Type B pancreatic cell (in vitro differentiated cells): ENCODE measurements around the gene PTPRT. TPM values are rescaled to one million over a fixed set of nuclear protein-coding genes. Genes with fewer than 3 reads are reported as not detected.

Experiments
- DNase-seq: peaks from one replicate; pipeline ENCODE4 v3.0.0; 2021; ENCODE audit warnings: mixed read lengths; ENCODE audit not compliant: unreplicated experiment; ENCODE audit errors: extremely low spot score
- H3K27ac Mint-ChIP-seq: 2 replicates; pipeline ENCODE4 v1.8.0; 2021; ENCODE audit warnings: mild to moderate bottlenecking, mixed read lengths
- H3K27me3 Mint-ChIP-seq: 2 replicates; pipeline ENCODE4 v1.8.0; 2021; ENCODE audit warnings: mixed read lengths
- H3K36me3 Mint-ChIP-seq: 2 replicates; pipeline ENCODE4 v1.8.0; 2021; ENCODE audit warnings: mixed read lengths
- H3K4me1 Mint-ChIP-seq: one replicate; pipeline ENCODE4 v1.8.0; 2021; ENCODE audit warnings: mixed read lengths; ENCODE audit not compliant: unreplicated experiment
- H3K4me3 Mint-ChIP-seq: 2 replicates; pipeline ENCODE4 v1.8.0; 2021; ENCODE audit warnings: mild to moderate bottlenecking, mixed read lengths
- H3K9me3 Mint-ChIP-seq: 2 replicates; pipeline ENCODE4 v1.8.0; 2021; ENCODE audit warnings: mixed read lengths
- CTCF ChIP-seq: fragments of 200-600 bp; sonication (generic); conservative IDR thresholded peaks from 2 replicates; pipeline ENCODE4 v1.5.0; 2021; ENCODE audit warnings: antibody characterized with exemption, mild to moderate bottlenecking
- total RNA-seq: library from RNA; stranded (reverse); gene quantifications from 2 replicates; pipeline ENCODE4 v1.2.1, GENCODE V29; 2021; ENCODE audit warnings: low replicate concordance

The PTPRT gene
- total RNA-seq, 1 donor from 2014 or later = 7.0 TPM

GRCh38 chr20:42258564-42259302, 931.0 kb downstream of the PTPRT start:
- Mint-ChIP-seq H3K4me1 (peaks cover 14% of the 10 kb centered on the region), H3K4me3 (peak overlapping the region; percentile 0), H3K27me3 (peaks cover 41% of the 10 kb centered on the region), H3K9me3 (no peaks in the 10 kb centered on the region), H3K27ac (peak overlapping the region; percentile 10), H3K36me3 (no peaks in the 10 kb centered on the region)
- no peak for DNase-seq
- no peak for TF ChIP-seq CTCF

GRCh38 chr20:42255821-42256220, 933.9 kb downstream of the PTPRT start:
- no peaks in the 10 kb centered on the region for H3K9me3 Mint-ChIP-seq
- TF ChIP-seq CTCF = no peak
- no peak for DNase-seq
- no peak overlapping the region for H3K4me3 Mint-ChIP-seq
- no peak overlapping the region for H3K27ac Mint-ChIP-seq
- peaks cover 7% of the 10 kb centered on the region for H3K4me1 Mint-ChIP-seq
- H3K36me3 Mint-ChIP-seq = no peaks in the 10 kb centered on the region
- peaks cover 54% of the 10 kb centered on the region for H3K27me3 Mint-ChIP-seq

GRCh38 chr20:42254673-42255072, 935.0 kb downstream of the PTPRT start:
- DNase-seq = no peak
- no peak for TF ChIP-seq CTCF
- Mint-ChIP-seq H3K27ac (no peak overlapping the region), H3K9me3 (no peaks in the 10 kb centered on the region), H3K4me1 (peaks cover 7% of the 10 kb centered on the region), H3K27me3 (peaks cover 57% of the 10 kb centered on the region), H3K36me3 (no peaks in the 10 kb centered on the region), H3K4me3 (no peak overlapping the region)

- Mint-ChIP-seq H3K27me3 (peaks cover 59% of the 10 kb centered on the region), H3K9me3 (no peaks in the 10 kb centered on the region), H3K27ac (no peak overlapping the region), H3K4me3 (no peak overlapping the region), H3K4me1 (no peaks in the 10 kb centered on the region), H3K36me3 (no peaks in the 10 kb centered on the region)
- no peak for TF ChIP-seq CTCF
- DNase-seq = no peak
Observed at GRCh38 chr20:42252116-42252515, 937.6 kb downstream of the PTPRT start.

GRCh38 chr20:42218621-42219374, 970.9 kb downstream of the PTPRT start:
- no peak for DNase-seq
- Mint-ChIP-seq H3K9me3 (no peaks in the 10 kb centered on the region), H3K27ac (no peak overlapping the region), H3K36me3 (no peaks in the 10 kb centered on the region), H3K4me1 (no peaks in the 10 kb centered on the region), H3K4me3 (no peak overlapping the region), H3K27me3 (peaks cover 8% of the 10 kb centered on the region)
- no peak for TF ChIP-seq CTCF
